Kidney glomerular epithelial cell (primary cell): ENCODE measurements around the gene OLIG1.

Experiments
- DNase-seq: peaks from one replicate; lab custom pipeline; 2025; lab: John Stamatoyannopoulos, UW

Gene OLIG1, protein sequence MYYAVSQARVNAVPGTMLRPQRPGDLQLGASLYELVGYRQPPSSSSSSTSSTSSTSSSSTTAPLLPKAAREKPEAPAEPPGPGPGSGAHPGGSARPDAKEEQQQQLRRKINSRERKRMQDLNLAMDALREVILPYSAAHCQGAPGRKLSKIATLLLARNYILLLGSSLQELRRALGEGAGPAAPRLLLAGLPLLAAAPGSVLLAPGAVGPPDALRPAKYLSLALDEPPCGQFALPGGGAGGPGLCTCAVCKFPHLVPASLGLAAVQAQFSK

GRCh38 chr21:33069994-33070743 lies at the start of gene OLIG1:
Gene OLIG1, plus strand, starts transcription at chr21:33070141. Its CDS starts 106 bp downstream, at chr21:33070247.
- no peak for DNase-seq

DNA sequence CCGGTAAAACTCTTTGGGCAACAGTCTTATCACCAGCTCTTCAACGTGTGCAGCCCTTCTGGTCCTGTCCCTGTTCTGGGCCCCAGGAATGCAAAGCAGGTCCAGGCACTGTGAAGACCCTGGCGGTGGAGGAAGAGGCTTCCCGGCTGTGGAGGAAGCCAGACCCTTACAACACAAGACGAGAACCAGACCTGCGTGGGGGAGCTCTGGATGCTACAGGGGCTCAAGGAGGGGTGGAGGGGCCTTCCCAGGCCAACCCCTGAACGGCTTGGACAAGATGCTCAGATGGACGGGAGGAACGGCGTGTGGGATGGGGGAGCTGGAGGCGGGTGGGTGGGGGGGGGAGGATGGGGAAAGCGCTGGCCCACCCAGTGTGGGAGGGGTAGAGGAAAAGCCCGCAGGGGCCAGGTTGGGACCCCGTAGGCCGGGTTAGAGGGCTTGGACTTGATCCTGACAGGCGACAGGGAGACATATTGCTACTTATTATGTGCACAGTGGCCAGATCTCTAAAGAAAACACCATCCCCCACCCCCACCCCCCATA lies 49.3 kb upstream of the OLIG1 start:
- DNase-seq: no peak

- no peak for DNase-seq
Observed at GRCh38 chr21:33021150-33021549, 48.8 kb upstream of the OLIG1 start.

GRCh38 chr21:33021667-33022066 lies 48.3 kb upstream of the OLIG1 start:
- no peak for DNase-seq

- no peak for DNase-seq
Observed at GRCh38 chr21:33022489-33022827, 47.5 kb upstream of the OLIG1 start.

GRCh38 chr21:33022828-33023573 lies 46.9 kb upstream of the OLIG1 start:
- no peak for DNase-seq

GRCh38 chr21:33023574-33024200 lies 46.3 kb upstream of the OLIG1 start:
- DNase-seq: no peak

- no peak for DNase-seq
Observed at GRCh38 chr21:33024201-33025103, 45.5 kb upstream of the OLIG1 start.

DNA sequence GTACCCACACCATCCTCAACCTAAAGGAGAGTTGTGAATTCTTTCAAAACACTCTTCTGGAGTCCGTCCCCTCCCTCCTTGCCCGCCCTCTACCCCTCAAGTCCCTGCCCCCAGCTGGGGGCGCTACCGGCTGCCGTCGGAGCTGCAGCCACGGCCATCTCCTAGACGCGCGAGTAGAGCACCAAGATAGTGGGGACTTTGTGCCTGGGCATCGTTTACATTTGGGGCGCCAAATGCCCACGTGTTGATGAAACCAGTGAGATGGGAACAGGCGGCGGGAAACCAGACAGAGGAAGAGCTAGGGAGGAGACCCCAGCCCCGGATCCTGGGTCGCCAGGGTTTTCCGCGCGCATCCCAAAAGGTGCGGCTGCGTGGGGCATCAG lies 44.8 kb upstream of the OLIG1 start:
- DNase-seq: no peak

DNA sequence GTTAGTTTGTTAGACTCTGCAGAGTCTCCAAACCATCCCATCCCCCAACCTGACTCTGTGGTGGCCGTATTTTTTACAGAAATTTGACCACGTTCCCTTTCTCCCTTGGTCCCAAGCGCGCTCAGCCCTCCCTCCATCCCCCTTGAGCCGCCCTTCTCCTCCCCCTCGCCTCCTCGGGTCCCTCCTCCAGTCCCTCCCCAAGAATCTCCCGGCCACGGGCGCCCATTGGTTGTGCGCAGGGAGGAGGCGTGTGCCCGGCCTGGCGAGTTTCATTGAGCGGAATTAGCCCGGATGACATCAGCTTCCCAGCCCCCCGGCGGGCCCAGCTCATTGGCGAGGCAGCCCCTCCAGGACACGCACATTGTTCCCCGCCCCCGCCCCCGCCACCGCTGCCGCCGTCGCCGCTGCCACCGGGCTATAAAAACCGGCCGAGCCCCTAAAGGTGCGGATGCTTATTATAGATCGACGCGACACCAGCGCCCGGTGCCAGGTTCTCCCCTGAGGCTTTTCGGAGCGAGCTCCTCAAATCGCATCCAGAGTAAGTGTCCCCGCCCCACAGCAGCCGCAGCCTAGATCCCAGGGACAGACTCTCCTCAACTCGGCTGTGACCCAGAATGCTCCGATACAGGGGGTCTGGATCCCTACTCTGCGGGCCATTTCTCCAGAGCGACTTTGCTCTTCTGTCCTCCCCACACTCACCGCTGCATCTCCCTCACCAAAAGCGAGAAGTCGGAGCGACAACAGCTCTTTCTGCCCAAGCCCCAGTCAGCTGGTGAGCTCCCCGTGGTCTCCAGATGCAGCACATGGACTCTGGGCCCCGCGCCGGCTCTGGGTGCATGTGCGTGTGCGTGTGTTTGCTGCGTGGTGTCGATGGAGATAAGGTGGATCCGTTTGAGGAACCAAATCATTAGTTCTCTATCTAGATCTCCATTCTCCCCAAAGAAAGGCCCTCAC lies 44.2 kb upstream of the OLIG1 start, which contains the start of gene OLIG2:
Gene OLIG2 (plus strand): TSS at position 447 of the 954 bp plus-strand sequence. CDS start 928 bp downstream, outside the sequence.
- DNase-seq: no peak

DNA sequence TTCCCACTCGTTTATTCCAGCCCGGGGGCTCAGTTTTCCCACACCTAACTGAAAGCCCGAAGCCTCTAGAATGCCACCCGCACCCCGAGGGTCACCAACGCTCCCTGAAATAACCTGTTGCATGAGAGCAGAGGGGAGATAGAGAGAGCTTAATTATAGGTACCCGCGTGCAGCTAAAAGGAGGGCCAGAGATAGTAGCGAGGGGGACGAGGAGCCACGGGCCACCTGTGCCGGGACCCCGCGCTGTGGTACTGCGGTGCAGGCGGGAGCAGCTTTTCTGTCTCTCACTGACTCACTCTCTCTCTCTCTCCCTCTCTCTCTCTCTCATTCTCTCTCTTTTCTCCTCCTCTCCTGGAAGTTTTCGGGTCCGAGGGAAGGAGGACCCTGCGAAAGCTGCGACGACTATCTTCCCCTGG lies 43.5 kb upstream of the OLIG1 start:
- DNase-seq: no peak

DNA sequence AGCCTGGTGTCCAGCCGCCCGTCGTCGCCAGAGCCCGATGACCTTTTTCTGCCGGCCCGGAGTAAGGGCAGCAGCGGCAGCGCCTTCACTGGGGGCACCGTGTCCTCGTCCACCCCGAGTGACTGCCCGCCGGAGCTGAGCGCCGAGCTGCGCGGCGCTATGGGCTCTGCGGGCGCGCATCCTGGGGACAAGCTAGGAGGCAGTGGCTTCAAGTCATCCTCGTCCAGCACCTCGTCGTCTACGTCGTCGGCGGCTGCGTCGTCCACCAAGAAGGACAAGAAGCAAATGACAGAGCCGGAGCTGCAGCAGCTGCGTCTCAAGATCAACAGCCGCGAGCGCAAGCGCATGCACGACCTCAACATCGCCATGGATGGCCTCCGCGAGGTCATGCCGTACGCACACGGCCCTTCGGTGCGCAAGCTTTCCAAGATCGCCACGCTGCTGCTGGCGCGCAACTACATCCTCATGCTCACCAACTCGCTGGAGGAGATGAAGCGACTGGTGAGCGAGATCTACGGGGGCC lies 43.0 kb upstream of the OLIG1 start:
- DNase-seq: no peak

DNA sequence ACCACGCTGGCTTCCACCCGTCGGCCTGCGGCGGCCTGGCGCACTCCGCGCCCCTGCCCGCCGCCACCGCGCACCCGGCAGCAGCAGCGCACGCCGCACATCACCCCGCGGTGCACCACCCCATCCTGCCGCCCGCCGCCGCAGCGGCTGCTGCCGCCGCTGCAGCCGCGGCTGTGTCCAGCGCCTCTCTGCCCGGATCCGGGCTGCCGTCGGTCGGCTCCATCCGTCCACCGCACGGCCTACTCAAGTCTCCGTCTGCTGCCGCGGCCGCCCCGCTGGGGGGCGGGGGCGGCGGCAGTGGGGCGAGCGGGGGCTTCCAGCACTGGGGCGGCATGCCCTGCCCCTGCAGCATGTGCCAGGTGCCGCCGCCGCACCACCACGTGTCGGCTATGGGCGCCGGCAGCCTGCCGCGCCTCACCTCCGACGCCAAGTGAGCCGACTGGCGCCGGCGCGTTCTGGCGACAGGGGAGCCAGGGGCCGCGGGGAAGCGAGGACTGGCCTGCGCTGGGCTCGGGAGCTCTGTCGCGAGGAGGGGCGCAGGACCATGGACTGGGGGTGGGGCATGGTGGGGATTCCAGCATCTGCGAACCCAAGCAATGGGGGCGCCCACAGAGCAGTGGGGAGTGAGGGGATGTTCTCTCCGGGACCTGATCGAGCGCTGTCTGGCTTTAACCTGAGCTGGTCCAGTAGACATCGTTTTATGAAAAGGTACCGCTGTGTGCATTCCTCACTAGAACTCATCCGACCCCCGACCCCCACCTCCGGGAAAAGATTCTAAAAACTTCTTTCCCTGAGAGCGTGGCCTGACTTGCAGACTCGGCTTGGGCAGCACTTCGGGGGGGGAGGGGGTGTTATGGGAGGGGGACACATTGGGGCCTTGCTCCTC lies 42.3 kb upstream of the OLIG1 start:
- no peak for DNase-seq

GRCh38 chr21:33028287-33028670 lies 41.7 kb upstream of the OLIG1 start:
- no peak for DNase-seq

GRCh38 chr21:33028773-33029384 lies 41.1 kb upstream of the OLIG1 start:
- no peak for DNase-seq

GRCh38 chr21:33029385-33029921 lies 40.5 kb upstream of the OLIG1 start:
- no peak for DNase-seq

GRCh38 chr21:33029975-33030461 lies 39.9 kb upstream of the OLIG1 start:
- no peak for DNase-seq

- no peak for DNase-seq
Observed at GRCh38 chr21:33030633-33031032, 39.3 kb upstream of the OLIG1 start.
